Right renal pelvis (tissue), 4 donors: ENCODE measurements around the gene CADPS. TPM values are rescaled to one million over a fixed set of nuclear protein-coding genes. Genes with fewer than 3 reads are reported as not detected.
A peak's percentile ranks its signal among the peaks of the same experiment; 100 is the strongest.

Experiments used
- DNase-seq, 4 donors: peaks; one replicate each; pipeline ENCODE4 v3.0.0-alpha.2; 2013; ENCODE audit warnings: low read depth in 4 of 4, low spot score in 3 of 4, missing footprints in 1 of 4
- polyA plus RNA-seq, 4 donors: library from polyadenylated mRNA; unstranded; fragments of 120-200 nt; gene quantifications; one replicate each; pipeline ENCODE4 v1.2.1, GENCODE V29; 2013; ENCODE audit not compliant: insufficient read length in 4 of 4

CADPS gene
- polyA plus RNA-seq, 4 donors: 1.6 to 2.6 (median 1.9) TPM

DNA sequence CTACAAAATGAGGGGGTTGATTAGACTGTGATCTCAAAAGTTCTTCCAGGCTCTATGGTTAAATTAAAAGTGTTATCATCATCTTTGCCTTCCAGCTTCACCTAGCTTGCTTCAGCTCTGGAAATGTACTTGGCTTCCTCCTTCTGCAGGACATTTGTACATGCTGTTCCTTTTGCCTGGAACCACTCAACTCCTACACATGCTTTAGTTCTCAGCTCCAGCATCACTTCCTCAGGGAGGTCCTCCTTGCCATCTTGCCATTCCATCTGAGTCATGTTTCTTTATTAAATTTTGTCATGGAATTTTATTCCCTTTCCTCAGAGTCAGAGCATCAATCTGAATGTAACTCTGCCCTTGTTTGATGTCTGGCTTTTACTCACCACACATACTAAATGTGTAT, 343.2 kb downstream of the CADPS start:
- DNase-seq: no peak

GRCh38 chr3:62531493-62531892, 343.7 kb downstream of the CADPS start:
- no peak for DNase-seq

DNA sequence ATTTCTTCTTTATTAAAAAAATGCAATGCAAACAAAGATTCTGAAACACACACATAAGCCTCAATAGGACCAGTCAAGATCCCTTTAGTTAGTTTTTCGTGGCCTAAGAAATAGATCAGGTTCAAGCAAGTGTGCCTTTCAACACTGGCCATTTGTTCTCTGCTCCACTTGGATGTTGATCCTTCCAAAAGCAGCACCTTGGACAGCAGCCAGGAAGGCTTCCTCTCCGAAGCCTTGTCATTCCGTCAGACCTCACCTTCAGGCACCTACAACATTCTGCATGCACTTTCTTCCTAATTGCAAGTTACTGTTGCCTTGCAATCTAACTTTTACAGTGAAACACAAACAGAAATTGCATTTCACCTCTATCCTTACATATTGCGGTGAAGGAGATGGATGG, 346.0 kb downstream of the CADPS start:
- DNase-seq: peak; percentile 48 to 59 (median 54)

GRCh38 chr3:62527474-62527873, 347.7 kb downstream of the CADPS start:
- DNase-seq: no peak

- DNase-seq: peak in 2 of 4 donors; percentile 17 to 36
Measured at GRCh38 chr3:62525281-62525680, 349.9 kb downstream of the CADPS start.

DNA sequence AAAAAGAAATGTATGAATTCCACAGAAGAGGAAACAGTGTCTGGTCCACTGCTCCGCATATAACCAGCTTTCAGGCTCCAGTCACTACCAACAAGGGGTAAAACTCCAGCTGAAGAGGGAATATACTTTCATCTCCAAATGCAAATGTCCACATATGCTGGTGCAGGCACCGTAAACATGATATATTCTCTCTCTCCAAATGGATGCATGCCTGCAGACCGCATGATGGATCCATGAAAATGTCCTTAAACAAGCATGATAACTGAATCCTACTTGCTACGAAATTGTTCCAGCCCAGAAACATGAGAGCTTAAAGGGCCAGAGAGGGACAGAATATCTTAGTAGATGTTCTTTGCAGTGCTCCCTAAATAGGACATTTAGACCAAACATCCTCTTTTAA, 351.5 kb downstream of the CADPS start:
- no peak for DNase-seq

GRCh38 chr3:62521464-62522105, 353.6 kb downstream of the CADPS start:
- no peak for DNase-seq

DNA sequence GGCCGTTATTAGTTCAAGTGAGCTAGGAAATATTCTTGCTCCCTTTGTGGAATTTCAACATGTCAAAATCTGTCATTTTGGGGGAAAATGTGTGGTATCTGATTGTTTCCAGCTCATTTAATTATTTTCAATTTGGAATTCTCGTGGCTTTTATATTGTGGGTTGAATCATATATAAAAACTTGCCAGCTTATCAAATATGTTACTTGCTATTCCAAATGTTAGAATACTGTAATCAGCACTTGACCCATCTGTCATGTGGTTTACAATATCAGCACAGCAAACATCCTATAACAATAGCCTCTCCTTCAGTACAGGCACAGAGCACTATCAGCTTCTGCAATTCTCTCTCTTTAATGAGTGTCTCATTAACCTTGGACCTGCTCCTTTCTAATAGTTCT, 371.7 kb downstream of the CADPS start:
- no peak for DNase-seq

DNA sequence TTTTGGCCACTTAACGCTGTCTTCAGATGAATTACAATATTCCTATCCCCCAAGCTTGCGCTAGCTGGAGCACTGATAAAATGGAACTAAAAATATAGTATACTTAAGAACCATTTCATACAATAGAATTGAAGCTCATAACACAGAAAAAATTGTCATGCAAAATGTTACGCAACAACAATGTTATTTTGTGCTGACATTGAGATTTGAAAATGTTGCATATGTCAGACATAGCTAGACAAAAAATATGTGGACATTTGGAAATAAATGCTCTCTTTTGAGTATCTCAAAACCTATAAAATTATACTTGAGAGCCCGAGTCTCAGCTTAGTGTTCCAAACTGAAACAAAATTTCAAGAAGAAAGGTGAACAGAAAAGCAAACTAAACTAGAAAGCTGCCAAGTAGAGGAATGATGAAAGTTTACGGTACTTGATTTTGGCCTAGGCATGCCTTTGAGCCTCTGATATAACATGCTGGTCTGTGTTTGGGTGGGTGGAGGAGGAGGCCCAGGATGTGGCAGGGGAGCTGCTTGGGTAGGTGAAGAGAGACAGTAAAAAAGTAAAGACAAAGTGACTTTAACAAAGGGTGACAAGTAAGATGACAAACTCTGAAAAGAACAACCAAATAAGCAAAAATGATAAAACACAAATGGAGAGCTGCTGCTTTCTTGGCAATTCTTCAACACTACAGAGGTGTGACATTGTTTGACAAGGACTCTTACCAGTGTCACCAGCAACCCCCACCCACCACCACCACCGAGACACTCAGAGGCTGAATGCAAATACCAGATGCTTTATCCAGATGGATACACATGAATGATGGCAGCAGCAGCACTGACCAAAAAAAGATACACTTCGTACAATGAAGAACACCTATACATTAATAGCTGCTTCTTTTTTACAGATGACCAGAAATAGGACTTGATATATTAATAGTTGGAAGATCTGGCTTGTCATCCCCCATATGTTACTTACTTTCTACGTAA, 372.6 kb downstream of the CADPS start:
- no peak for DNase-seq

DNA sequence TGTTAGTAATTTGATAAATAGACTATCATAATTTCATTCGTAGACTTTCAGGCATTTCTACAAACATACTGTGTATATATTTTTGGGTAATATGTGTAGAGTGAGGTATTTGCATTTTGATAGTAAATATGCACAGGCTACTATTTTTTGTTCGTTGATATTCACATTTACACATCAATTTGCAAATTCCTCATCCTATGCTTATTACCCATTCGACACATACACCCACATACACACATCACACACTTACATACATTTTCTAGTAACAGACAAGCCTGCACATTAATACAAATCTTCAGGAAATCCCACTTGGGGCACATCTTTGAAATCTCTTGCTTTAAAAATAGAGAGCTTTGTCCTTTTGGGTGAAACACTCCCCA, 373.9 kb downstream of the CADPS start:
- no peak for DNase-seq

- DNase-seq: no peak
Measured at GRCh38 chr3:62500556-62501288, 374.5 kb downstream of the CADPS start.

DNA sequence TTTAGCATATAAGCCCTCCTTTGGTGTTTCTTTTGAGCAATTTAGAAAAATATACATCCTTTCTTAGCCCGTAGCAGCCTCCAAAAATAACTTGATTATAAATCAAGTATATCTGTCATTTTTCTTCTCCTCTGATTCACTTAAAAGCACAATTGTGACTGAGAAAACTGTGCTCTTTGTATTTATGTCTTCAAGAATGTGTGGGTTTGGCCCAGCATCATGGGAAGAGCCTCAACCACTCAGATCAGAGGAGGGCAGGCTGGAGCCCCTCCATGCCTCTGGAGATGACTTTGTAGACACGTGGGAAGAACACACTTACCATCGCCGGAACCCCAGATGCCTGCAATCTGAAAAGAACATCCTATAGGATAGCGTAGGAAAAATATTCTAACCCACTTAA, 378.1 kb downstream of the CADPS start:
- no peak for DNase-seq

- no peak for DNase-seq
Measured at GRCh38 chr3:62496503-62496902, 378.7 kb downstream of the CADPS start.

GRCh38 chr3:62493109-62493801, 382.0 kb downstream of the CADPS start:
- no peak for DNase-seq

DNA sequence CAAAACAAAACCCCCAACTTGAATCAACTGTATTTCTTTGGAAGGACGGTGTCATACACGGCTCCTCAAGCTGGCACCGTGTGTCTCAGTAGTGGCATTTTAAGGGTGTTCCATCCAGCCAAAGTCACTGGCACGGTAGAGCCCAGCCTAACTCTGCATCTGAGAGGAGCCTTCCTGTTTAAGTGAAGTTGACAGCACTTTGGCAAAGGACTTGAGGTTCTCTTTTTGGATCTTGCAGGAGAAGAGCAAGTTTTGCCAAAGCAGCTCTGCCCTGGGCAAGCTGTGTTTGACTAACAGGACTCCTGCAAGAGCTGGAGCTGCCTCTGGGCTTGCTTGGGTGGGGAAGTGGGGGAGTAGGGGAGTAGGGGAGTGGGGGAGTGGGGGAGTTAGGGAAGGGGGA, 392.3 kb downstream of the CADPS start:
- no peak for DNase-seq

DNA sequence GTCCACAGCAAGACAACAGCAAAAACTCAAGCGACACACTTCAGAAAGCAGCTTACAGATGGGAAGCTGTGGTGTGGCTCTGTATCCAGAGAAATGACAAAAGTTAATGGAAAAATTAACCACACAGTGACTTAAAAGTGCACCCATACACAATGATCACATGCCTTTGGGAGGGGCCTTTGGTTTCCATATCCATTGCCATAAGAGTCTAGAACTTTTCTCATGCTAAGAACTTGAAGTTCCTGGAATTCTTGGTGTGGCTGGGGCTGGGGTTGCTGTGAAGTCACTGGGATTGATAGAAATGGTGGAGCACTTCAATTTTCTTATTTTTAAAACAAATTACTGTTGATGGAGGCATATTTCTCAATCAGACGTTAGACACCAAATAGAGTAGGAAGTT, 393.3 kb downstream of the CADPS start:
- no peak for DNase-seq

DNA sequence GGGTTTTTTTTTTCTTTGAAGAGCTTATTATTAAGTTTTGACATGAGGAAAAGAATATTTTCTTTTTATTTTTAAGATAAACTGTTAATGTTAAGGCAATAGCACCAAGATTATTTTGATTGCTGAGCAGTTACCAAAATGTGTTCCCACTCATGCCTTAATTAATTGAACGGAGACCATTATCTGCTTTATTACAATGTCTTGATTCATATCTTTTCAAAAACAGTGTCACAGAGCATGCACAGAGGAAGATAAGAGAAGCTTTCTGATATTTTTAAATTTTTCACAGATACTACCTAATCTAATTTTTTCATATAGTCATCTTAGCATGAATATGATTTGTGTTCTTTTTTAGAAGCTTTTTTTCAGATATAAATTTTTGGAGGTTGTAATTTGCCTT, 395.2 kb downstream of the CADPS start:
- no peak for DNase-seq

DNA sequence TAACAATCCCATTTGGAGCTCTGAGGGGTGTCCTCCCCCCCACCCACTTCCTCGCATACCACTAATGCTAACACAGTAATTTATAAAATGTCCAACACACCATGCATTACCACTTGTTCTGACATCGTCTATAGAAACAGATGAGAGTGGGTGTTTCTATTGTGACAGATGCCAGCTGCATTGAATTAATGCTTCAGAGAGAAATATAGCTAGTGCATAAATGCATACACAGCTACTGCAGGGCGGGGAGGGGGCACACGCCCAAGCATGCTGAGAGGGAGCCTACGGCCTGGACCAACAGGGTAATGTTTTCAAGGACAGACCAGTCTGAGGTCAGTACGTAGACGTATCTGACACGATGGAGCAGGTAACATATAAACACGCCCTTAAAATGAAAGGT, 395.9 kb downstream of the CADPS start:
- no peak for DNase-seq

GRCh38 chr3:62475306-62475705, 399.9 kb downstream of the CADPS start:
- DNase-seq: no peak

- no peak for DNase-seq
Measured at GRCh38 chr3:62467966-62468722, 407.1 kb downstream of the CADPS start.
